ENCODE measurements around the gene C1GALT1.

The C1GALT1 gene

DNA sequence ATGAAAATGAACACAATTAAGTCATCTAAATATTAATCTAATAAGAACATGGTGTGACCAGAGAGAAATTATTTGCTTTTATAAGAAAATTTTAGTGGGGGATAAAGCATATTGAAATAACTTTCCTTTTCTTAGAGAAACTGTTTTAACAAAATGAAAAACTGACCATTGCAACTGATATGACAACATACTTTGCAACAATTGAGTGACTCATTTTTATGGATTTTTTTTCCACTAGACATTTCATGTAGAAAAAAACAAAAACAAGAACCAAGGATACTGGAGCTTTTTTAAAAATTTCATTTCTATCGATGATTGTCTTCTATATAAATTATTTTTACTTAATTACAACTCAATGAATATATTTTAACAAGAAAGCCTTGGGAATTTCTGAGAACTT, 90.0 kb downstream of the C1GALT1 start:
- no peak for DNase-seq (ENCODE audit: low read depth)
- no peak overlapping the region for H3K4me3 ChIP-seq (ENCODE audit: low read depth, low read length)
- TF ChIP-seq, protein P1, sequence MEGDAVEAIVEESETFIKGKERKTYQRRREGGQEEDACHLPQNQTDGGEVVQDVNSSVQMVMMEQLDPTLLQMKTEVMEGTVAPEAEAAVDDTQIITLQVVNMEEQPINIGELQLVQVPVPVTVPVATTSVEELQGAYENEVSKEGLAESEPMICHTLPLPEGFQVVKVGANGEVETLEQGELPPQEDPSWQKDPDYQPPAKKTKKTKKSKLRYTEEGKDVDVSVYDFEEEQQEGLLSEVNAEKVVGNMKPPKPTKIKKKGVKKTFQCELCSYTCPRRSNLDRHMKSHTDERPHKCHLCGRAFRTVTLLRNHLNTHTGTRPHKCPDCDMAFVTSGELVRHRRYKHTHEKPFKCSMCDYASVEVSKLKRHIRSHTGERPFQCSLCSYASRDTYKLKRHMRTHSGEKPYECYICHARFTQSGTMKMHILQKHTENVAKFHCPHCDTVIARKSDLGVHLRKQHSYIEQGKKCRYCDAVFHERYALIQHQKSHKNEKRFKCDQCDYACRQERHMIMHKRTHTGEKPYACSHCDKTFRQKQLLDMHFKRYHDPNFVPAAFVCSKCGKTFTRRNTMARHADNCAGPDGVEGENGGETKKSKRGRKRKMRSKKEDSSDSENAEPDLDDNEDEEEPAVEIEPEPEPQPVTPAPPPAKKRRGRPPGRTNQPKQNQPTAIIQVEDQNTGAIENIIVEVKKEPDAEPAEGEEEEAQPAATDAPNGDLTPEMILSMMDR (IDR thresholded peaks at IDR 0.05; ENCODE audit: low read depth, low read length, missing control alignments), result no peak

DNA sequence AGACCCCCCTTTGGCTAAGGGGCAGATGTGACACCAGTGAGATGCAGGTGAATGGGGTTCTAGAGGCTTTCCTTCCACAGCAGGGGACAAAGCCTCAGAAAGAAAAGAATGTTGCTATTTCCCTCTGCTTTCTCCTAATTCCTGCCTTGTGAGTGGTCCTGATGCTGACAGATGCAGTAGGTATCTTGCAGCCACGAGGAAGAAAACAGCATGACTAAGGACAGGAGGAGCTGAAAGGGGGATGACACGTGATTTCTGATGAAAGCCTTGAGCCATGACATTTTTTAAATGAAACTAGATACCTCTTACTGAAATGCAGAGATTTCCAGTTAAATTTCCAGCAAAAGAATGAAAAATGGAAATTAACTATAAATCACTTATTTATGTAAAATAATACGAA, 92.4 kb downstream of the C1GALT1 start:
- H3K4me3 ChIP-seq (ENCODE audit: low read depth, low read length), result no peak overlapping the region
- no peak for DNase-seq (ENCODE audit: low read depth)
- TF ChIP-seq, protein P1 (IDR thresholded peaks at IDR 0.05; ENCODE audit: low read depth, low read length, missing control alignments), result no peak

DNA sequence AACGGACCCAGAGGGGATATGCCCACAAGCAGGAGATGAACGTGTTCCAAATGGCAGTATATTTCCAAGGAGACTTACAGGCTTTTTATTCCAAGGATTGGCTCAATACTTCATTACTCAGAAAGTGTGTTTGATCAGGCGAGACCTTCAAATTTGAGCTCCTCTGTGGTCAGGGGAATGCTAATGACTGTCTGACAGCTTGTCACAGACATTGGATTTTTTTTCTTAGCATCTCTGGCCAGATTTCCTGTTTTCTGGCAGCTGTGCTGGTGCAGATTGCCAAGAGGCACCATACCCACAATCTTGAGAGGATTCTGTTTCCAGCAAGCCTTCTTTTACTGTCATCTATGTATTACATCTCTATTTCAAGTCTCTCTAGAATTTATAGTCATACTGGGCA, 93.8 kb downstream of the C1GALT1 start:
- no peak for DNase-seq (ENCODE audit: low read depth)
- H3K4me3 ChIP-seq (ENCODE audit: low read depth, low read length), result no peak overlapping the region
- TF ChIP-seq, protein P1 (IDR thresholded peaks at IDR 0.05; ENCODE audit: low read depth, low read length, missing control alignments), result no peak

DNA sequence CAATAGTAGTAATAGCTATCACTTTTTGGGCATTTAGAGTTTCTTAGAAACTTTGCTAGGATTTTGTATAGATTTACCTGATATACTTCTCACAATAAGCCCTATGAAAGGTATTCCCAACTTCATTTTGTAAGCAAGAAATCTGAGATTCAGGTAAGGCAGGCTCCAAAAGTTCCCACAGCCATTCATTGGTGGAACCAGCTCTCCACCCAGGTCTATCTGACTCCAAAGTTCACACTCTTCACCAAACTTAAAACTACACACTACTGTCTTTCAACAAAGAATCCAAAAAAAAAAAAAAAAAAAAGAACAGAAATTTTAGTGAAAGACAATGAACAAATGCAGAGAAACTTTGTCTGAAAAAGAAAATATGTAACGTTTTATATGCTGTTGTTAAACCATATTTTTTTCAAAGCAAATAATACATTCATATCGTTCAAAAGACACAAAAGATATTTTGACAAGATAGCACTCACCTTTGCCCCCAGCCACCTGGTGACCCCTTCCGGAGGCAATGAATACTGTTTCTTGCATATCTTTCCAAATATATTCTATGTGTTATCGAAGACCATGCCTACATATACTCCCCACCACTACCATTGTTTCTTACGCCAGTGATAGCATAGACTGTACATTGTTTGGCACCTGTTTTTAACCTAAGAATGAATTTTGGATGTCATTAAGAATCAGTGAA, 108.2 kb downstream of the C1GALT1 start:
- no peak overlapping the region for H3K4me3 ChIP-seq (ENCODE audit: low read depth, low read length)
- no peak for DNase-seq (ENCODE audit: low read depth)
- TF ChIP-seq, protein P1 (IDR thresholded peaks at IDR 0.05; ENCODE audit: low read depth, low read length, missing control alignments), result no peak

DNA sequence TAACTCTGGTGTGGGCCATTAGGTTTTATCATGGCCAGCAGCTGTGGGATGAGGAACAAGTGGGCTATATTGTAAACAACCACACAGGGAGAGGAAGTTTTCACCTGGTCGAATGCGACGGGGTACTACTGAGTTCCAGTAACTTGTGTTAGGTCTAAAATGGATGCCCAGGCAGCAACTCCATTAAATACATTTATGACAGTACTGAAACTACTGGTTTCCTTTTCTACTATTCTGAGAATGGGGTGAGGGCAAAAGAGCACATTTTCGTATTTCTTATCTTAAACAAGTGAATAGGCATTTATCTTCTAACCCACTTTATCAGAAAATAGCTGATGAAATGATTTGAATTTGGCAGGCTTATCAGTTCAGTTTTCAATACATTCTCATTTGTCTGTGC, 109.7 kb downstream of the C1GALT1 start:
- TF ChIP-seq, protein P1 (IDR thresholded peaks at IDR 0.05; ENCODE audit: low read depth, low read length, missing control alignments), result no peak
- no peak for DNase-seq (ENCODE audit: low read depth)
- no peak overlapping the region for H3K4me3 ChIP-seq (ENCODE audit: low read depth, low read length)

DNA sequence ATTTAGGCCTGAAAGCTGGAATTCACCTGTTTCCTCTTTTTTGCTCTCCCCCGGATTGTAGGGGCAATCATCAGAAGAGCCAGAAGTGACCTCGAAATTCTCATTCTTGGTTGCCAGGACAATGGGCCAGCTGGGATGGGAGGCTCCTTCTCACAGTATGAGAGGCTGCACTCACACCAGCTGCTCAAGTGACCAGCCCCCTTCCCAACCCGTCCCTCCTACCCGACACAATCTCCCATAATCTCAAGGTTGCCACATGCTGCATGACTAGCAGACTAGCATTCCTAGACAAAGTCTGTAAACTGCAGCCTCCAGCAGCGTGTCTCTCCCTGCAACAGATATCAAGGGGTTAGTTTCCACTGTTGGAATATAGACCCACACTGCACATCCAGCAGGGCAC, 110.3 kb downstream of the C1GALT1 start:
- DNase-seq (ENCODE audit: low read depth), result no peak
- no peak overlapping the region for H3K4me3 ChIP-seq (ENCODE audit: low read depth, low read length)
- TF ChIP-seq, protein P1 (IDR thresholded peaks at IDR 0.05; ENCODE audit: low read depth, low read length, missing control alignments), result no peak

DNA sequence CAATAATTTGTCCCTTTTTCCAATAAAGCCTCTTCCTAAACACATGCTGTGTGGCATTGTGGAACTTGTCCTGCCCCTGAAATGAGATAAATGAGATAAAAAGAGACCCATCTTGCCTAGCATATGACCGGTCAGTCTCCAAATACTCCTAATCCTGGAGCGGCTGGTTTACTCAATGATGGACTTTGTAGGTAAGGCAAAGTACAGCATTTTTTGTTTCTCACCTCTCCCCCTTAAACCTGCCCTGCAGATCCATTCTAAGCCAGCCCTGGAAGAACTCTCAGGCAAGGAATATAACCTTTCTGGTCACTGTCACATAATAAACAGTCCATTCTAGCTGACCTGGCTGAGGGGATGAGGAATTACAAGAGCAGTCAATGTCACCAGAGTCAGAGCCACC, 110.7 kb downstream of the C1GALT1 start:
- TF ChIP-seq, protein P1 (IDR thresholded peaks at IDR 0.05; ENCODE audit: low read depth, low read length, missing control alignments), result no peak

More for the DNA sequence above, 110.7 kb downstream of the C1GALT1 start:
- H3K4me3 ChIP-seq (ENCODE audit: low read depth, low read length), result no peak overlapping the region
- DNase-seq (ENCODE audit: low read depth), result no peak
